ENCODE measurements around the gene SEMA3A.
"Not testable (repeated sequence)": the region's sequence is repeated elsewhere in the genome, so short reads cannot be mapped to it uniquely, and the experiment has no call there.

Gene SEMA3A

DNA sequence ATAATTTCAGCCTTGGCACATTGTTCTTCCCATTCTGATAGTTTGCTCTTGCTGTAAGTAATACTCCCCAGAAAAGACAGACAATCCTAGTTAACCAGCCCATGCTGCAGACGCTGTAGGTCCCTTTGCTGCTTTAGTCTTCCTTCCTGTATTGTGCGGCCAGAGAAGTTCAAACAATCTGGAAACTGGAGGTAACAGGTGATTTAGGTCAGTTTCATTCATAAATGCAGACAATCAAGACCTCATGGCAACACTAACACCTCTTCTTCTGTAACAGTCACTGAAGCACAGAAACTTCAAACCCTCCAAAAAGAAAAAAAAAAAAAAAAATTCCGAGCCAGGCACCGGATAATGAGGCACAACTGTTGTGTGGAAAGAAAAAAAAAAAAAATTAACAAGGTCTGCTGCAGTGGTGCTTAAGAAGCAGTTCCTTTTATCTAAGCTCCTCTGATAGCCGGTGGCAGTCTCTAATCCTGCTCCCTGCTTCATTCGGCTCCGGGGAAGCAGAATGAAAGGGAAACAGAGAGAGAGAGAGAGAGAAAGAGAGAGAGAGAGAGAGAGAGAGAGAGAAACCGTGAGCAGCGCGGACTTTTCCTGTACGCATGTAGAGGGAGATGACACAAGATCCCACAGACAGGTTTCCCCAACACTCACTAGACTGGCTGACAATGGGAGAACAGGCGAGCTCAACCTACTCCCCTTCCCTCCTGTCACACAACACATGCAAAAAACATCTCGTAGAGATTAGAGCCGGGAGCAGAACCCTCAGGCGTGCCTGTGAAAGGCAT lies at the start of gene SEMA3A:
Gene SEMA3A (minus strand): TSS at position 306 of the 788 bp plus-strand sequence. CDS start 203 bp downstream, at position 103.
- TF ChIP-seq, protein P1, sequence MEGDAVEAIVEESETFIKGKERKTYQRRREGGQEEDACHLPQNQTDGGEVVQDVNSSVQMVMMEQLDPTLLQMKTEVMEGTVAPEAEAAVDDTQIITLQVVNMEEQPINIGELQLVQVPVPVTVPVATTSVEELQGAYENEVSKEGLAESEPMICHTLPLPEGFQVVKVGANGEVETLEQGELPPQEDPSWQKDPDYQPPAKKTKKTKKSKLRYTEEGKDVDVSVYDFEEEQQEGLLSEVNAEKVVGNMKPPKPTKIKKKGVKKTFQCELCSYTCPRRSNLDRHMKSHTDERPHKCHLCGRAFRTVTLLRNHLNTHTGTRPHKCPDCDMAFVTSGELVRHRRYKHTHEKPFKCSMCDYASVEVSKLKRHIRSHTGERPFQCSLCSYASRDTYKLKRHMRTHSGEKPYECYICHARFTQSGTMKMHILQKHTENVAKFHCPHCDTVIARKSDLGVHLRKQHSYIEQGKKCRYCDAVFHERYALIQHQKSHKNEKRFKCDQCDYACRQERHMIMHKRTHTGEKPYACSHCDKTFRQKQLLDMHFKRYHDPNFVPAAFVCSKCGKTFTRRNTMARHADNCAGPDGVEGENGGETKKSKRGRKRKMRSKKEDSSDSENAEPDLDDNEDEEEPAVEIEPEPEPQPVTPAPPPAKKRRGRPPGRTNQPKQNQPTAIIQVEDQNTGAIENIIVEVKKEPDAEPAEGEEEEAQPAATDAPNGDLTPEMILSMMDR (IDR thresholded peaks at IDR 0.05; ENCODE audit: low read depth, low read length): no peak
- H3K4me3 ChIP-seq (ENCODE audit: low read depth, low read length): peak within 1 kb of the TSS; percentile 69
- DNase-seq (ENCODE audit: low read depth, low spot score): peak; percentile 83
- in situ Hi-C loops (cut with HindIII; ENCODE audit: low sequenced_read_pairs): no loop called here

DNA sequence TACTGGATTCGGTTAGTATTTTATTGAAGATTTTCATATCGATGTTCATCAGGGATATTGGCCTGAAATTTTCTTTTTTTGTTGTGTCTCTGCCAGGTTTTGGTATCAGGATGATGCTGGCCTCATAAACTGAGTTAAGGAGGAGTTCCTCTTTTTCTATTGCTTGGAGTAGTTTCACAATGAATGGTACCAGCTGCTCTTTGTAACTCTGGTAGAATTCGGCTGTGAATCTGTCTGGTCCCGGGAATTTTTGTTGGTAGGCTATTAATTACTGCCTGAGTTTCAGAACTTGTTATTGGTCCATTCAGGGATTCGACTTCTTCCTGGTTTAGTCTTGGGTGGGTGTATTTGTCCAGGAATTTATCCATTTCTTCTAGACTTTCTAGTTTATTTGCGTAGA lies 48.4 kb upstream of the SEMA3A start:
- H3K4me3 ChIP-seq (ENCODE audit: low read depth, low read length); in situ Hi-C loops (cut with HindIII; ENCODE audit: low sequenced_read_pairs); DNase-seq (ENCODE audit: low read depth, low spot score): not testable (repeated sequence)

DNA sequence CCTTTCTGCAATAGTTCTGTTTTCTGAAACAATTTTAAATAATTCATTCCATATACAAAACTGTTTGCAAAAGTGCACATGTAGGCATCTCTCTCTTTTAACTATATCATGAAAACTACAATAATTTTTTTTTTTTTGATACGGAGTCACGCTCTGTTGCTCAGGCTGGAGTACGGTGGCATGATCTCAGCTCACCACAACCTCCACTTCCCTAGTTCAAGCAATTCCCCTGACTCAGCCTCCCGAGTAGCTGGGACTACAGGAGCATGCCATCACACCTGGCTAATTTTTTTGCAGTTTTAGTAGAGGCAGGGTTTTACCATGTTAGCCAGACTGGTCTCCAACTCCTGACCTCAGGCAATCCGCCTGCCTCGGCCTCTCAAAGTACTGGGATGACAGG lies 44.0 kb upstream of the SEMA3A start:
- TF ChIP-seq, protein P1 (IDR thresholded peaks at IDR 0.05; ENCODE audit: low read depth, low read length): no peak
- no peak overlapping the region for H3K4me3 ChIP-seq (ENCODE audit: low read depth, low read length)
- no peak for DNase-seq (ENCODE audit: low read depth, low spot score)
- in situ Hi-C loops (cut with HindIII; ENCODE audit: low sequenced_read_pairs): no loop called here

DNA sequence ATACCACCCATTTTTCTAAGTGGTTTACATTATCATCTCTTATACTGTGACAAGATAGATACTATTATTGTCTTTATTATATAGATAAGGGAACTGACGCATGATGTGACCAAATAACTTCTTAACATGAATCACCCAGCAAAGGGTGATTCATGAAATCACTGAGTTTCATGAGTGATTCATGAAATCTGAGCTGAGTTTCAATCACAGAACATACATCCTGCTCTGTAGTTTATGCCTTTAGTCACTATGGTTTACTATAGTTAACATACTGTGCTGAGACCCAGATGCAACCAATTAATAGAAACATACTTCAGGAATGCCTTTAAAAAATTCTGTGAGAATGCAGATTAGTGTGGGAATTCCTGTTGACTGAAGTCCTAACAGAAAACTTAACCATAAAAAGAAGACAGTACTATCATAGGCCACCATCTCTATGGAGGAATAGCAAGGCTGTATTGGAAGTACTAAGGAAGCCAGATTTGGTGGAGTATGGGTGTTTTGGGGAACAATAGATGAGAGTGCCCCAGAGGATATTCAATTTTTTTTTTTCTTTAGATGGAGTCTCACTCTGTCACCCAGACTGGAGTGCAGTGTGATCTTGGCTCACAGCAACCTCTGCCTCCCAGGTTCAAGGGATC lies 43.1 kb upstream of the SEMA3A start:
- TF ChIP-seq, protein P1 (IDR thresholded peaks at IDR 0.05; ENCODE audit: low read depth, low read length): no peak
- in situ Hi-C loops (cut with HindIII; ENCODE audit: low sequenced_read_pairs): no loop called here
- H3K4me3 ChIP-seq (ENCODE audit: low read depth, low read length): no peak overlapping the region
- peak; percentile 90 for DNase-seq (ENCODE audit: low read depth, low spot score)

DNA sequence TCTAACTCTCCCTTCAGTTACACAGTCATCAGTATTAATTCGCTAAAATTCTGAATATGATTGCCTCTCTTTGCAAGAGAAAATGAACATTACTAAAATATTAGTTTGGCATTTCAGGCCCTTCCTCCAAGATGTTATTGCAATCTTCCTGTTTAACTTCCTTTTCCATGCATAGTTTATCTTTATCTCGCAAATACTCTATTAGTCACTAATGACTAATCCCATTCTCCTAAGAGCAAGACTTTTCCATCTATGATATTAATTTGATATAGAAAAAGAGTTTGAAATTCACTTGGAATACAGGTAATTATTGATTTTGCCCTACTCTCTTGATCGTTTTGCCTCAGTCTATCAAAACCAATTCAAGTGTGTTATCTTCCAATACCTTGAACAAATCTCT lies 41.8 kb upstream of the SEMA3A start:
- in situ Hi-C loops (cut with HindIII; ENCODE audit: low sequenced_read_pairs): no loop called here
- peak; percentile 29 for DNase-seq (ENCODE audit: low read depth, low spot score)
- TF ChIP-seq, protein P1 (IDR thresholded peaks at IDR 0.05; ENCODE audit: low read depth, low read length): no peak
- H3K4me3 ChIP-seq (ENCODE audit: low read depth, low read length): no peak overlapping the region

DNA sequence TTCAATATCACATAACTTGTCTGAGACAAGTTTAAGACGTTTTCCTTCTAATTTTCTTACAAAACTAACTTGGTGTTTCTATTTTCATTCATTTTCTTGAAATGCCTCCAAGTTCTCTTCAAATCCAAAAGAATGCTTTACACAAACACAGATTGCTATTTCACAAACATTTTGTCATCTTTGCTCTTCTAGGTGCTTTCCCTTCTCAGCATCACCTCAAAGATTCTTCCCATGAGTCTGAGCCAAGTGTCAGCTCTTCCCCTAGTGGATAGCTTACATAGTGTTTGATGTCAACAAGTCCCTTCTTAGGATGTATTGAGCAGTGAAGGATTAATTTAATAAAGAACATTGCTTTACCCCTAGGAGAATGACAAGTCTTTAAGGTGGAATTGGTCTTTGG lies 38.1 kb upstream of the SEMA3A start:
- in situ Hi-C loops (cut with HindIII; ENCODE audit: low sequenced_read_pairs): no loop called here
- TF ChIP-seq, protein P1 (IDR thresholded peaks at IDR 0.05; ENCODE audit: low read depth, low read length): peak; percentile 24
- peak; percentile 63 for DNase-seq (ENCODE audit: low read depth, low spot score)
- no peak overlapping the region for H3K4me3 ChIP-seq (ENCODE audit: low read depth, low read length)

DNA sequence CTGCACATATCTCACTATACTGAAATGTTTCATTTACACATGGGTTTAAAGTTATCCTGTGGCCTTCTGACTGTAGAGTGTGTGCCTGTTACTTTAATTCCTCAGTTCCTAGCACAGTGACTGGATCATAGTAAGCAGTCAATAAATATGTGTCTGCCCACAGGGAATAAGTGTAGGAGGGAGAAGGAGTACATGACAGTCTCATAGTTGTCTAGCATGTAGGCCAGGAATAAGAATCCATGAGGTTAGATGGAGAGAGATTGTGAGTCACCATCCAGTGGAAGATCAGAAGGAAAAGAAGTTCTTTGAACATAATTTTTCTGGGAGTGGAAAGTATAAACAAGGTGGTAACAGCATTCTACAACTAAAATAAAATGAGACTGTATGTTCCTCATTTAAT lies 36.6 kb upstream of the SEMA3A start:
- TF ChIP-seq, protein P1 (IDR thresholded peaks at IDR 0.05; ENCODE audit: low read depth, low read length): no peak
- in situ Hi-C loops (cut with HindIII; ENCODE audit: low sequenced_read_pairs): no loop called here
- DNase-seq (ENCODE audit: low read depth, low spot score): peak; percentile 50
- H3K4me3 ChIP-seq (ENCODE audit: low read depth, low read length): no peak overlapping the region

All from astrocyte of the spinal cord (primary cell).